ENCODE measurements around the gene KIF19.
"Not testable (repeated sequence)": the region's sequence is repeated elsewhere in the genome, so short reads cannot be mapped to it uniquely, and the experiment has no call there.

The KIF19 gene, protein sequence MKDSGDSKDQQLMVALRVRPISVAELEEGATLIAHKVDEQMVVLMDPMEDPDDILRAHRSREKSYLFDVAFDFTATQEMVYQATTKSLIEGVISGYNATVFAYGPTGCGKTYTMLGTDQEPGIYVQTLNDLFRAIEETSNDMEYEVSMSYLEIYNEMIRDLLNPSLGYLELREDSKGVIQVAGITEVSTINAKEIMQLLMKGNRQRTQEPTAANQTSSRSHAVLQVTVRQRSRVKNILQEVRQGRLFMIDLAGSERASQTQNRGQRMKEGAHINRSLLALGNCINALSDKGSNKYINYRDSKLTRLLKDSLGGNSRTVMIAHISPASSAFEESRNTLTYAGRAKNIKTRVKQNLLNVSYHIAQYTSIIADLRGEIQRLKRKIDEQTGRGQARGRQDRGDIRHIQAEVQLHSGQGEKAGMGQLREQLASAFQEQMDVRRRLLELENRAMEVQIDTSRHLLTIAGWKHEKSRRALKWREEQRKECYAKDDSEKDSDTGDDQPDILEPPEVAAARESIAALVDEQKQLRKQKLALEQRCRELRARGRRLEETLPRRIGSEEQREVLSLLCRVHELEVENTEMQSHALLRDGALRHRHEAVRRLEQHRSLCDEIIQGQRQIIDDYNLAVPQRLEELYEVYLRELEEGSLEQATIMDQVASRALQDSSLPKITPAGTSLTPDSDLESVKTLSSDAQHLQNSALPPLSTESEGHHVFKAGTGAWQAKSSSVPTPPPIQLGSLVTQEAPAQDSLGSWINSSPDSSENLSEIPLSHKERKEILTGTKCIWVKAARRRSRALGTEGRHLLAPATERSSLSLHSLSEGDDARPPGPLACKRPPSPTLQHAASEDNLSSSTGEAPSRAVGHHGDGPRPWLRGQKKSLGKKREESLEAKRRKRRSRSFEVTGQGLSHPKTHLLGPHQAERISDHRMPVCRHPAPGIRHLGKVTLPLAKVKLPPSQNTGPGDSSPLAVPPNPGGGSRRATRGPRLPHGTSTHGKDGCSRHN

DNA sequence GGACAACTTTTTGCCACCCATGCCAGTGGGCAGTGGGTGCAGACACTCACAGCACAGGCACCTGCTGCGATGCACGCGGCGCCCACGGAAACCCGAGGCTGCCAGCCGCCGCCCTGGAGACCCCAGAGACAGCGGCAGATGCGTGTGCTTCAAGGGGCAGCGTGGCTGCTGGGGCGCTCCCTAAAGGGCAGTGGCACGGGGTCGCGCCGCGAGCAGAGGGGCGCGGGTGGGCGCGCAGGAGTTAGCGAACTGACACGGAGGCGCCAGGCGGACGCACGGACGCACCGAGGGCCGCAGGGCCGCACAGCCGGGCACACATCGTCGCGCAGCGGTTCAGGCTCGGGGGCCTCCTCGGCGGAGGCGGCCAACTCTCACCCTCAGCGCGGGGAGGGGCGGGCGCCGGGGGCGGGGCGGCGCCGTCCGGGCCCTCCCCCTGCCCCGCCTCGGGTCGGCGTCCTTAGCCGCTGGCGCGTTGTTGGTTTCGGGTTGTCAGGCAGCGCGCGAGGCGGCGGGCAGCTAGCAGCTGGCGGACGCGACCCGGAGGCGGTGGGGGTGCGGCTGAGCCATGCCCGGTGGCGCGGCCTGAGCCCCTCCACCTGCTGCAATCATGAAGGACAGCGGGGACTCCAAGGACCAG, at the start of gene KIF19:
Gene KIF19, plus strand, starts transcription at position 484 of the 637 bp plus-strand sequence. Its CDS starts 124 bp downstream, at position 608.
- Histone ChIP-seq H3K9me3 (ENCODE audit: insufficient read depth, low read length, severe bottlenecking) (no peaks in the 10 kb centered on the region), H3K9ac (ENCODE audit: low read depth, low read length) (no peak within 1 kb of the TSS), H3K4me3 (ENCODE audit: low read depth in 1 of 2, low read length in 2 of 2) (no peak within 1 kb of the TSS), H4K20me1 (ENCODE audit: insufficient read depth, low read length) (peaks cover 5% of the 10 kb centered on the region), H3K36me3 (ENCODE audit: insufficient read depth, low read length) (no peaks in the 10 kb centered on the region), H3K27me3 (ENCODE audit: insufficient read depth, low read length, poor library complexity) (peaks cover 17% of the 10 kb centered on the region), H3K79me2 (ENCODE audit: insufficient read depth, low read length) (no peaks in the 10 kb centered on the region), H3K4me1 (ENCODE audit: insufficient read depth, low read length) (no peaks in the 10 kb centered on the region), H2AFZ (ENCODE audit: low read depth, low read length) (no peak within 1 kb of the TSS), H3K27ac (ENCODE audit: low read length) (no peak within 1 kb of the TSS), H3K4me2 (ENCODE audit: insufficient read depth, low read length) (no peak within 1 kb of the TSS)
- TF ChIP-seq, protein P1, sequence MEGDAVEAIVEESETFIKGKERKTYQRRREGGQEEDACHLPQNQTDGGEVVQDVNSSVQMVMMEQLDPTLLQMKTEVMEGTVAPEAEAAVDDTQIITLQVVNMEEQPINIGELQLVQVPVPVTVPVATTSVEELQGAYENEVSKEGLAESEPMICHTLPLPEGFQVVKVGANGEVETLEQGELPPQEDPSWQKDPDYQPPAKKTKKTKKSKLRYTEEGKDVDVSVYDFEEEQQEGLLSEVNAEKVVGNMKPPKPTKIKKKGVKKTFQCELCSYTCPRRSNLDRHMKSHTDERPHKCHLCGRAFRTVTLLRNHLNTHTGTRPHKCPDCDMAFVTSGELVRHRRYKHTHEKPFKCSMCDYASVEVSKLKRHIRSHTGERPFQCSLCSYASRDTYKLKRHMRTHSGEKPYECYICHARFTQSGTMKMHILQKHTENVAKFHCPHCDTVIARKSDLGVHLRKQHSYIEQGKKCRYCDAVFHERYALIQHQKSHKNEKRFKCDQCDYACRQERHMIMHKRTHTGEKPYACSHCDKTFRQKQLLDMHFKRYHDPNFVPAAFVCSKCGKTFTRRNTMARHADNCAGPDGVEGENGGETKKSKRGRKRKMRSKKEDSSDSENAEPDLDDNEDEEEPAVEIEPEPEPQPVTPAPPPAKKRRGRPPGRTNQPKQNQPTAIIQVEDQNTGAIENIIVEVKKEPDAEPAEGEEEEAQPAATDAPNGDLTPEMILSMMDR (IDR thresholded peaks at IDR 0.05; ENCODE audit: borderline replicate concordance, extremely low read depth, low read length, poor library complexity, severe bottlenecking), result no peak
- no peak for TF ChIP-seq EZH2 (IDR thresholded peaks at IDR 0.05; ENCODE audit: borderline replicate concordance, low read depth, low read length, severe bottlenecking)
- ATAC-seq (ENCODE audit: insufficient read depth, low read depth) (no peak), DNase-seq (no peak)

DNA sequence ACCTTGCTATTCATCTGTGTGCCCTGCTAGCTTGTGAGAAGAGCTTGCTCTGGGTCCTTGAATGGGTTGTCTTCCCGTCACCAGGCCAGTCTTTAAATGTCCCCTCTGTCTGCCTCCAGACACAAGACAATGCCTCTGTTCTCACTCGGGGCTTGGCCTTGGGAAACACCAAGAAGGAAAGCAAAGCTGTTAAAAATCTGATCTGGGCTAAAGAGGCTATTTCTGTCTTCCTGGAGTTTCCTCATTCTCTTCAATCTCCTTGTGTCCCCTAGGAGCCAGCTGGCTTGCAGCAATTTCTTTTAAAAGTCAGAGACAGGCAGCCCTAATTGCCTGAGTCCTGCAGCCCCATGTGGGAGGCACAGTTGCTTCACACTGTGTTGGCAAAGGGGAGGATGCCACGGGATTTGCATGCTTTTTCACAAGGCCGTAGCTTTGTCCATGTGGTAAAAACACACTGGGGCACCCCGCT, 49.5 kb upstream of the KIF19 start:
- no peak for TF ChIP-seq EZH2 (IDR thresholded peaks at IDR 0.05; ENCODE audit: borderline replicate concordance, low read depth, low read length, severe bottlenecking)
- TF ChIP-seq, protein P1 (IDR thresholded peaks at IDR 0.05; ENCODE audit: borderline replicate concordance, extremely low read depth, low read length, poor library complexity, severe bottlenecking), result no peak
- no peak overlapping the region for H2AFZ ChIP-seq (ENCODE audit: low read depth, low read length)
- H3K27me3 ChIP-seq (ENCODE audit: insufficient read depth, low read length, poor library complexity), result peaks cover 22% of the 10 kb centered on the region
- ATAC-seq (ENCODE audit: insufficient read depth, low read depth), result no peak
- no peak for DNase-seq
- H3K36me3 ChIP-seq (ENCODE audit: insufficient read depth, low read length), result no peaks in the 10 kb centered on the region
- H3K4me3 ChIP-seq (ENCODE audit: low read depth in 1 of 2, low read length in 2 of 2), result no peak overlapping the region
- no peak overlapping the region for H3K4me2 ChIP-seq (ENCODE audit: insufficient read depth, low read length)
- H4K20me1 ChIP-seq (ENCODE audit: insufficient read depth, low read length), result no peaks in the 10 kb centered on the region
- H3K9me3 ChIP-seq (ENCODE audit: insufficient read depth, low read length, severe bottlenecking), result no peaks in the 10 kb centered on the region
- no peaks in the 10 kb centered on the region for H3K79me2 ChIP-seq (ENCODE audit: insufficient read depth, low read length)
- no peak overlapping the region for H3K9ac ChIP-seq (ENCODE audit: low read depth, low read length)
- H3K4me1 ChIP-seq (ENCODE audit: insufficient read depth, low read length), result no peaks in the 10 kb centered on the region
- H3K27ac ChIP-seq (ENCODE audit: low read length), result no peak overlapping the region

DNA sequence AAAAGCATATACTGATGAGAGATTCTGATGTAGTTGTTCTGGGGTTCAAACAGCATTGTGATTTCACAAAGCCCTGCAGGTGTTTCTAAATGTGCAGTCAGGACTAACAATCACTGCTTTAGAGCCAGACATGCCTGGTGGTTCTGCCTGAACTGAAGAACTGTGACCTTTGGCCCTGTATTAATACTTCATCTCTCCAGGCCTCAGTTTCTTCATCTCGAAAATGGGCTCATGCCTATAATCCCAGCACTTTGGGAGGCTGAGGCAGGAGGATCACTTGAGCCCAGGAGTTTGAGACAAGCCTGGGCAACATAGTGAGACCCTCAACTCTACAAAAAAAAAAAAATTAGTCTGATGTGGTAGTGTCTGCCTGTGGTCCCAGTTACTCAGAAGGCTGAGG, 48.1 kb upstream of the KIF19 start:
- no peaks in the 10 kb centered on the region for H4K20me1 ChIP-seq (ENCODE audit: insufficient read depth, low read length)
- H3K4me2 ChIP-seq (ENCODE audit: insufficient read depth, low read length), result no peak overlapping the region
- TF ChIP-seq, protein P1 (IDR thresholded peaks at IDR 0.05; ENCODE audit: borderline replicate concordance, extremely low read depth, low read length, poor library complexity, severe bottlenecking), result no peak
- no peak for TF ChIP-seq EZH2 (IDR thresholded peaks at IDR 0.05; ENCODE audit: borderline replicate concordance, low read depth, low read length, severe bottlenecking)
- no peak overlapping the region for H3K4me3 ChIP-seq (ENCODE audit: low read depth in 1 of 2, low read length in 2 of 2)
- H3K27ac ChIP-seq (ENCODE audit: low read length), result no peak overlapping the region
- peaks cover 22% of the 10 kb centered on the region for H3K27me3 ChIP-seq (ENCODE audit: insufficient read depth, low read length, poor library complexity)
- H3K4me1 ChIP-seq (ENCODE audit: insufficient read depth, low read length), result no peaks in the 10 kb centered on the region
- H3K9ac ChIP-seq (ENCODE audit: low read depth, low read length), result no peak overlapping the region
- DNase-seq (no peak), ATAC-seq (ENCODE audit: insufficient read depth, low read depth) (no peak)
- no peaks in the 10 kb centered on the region for H3K36me3 ChIP-seq (ENCODE audit: insufficient read depth, low read length)
- H2AFZ ChIP-seq (ENCODE audit: low read depth, low read length), result no peak overlapping the region
- H3K9me3 ChIP-seq (ENCODE audit: insufficient read depth, low read length, severe bottlenecking), result no peaks in the 10 kb centered on the region
- H3K79me2 ChIP-seq (ENCODE audit: insufficient read depth, low read length), result no peaks in the 10 kb centered on the region

DNA sequence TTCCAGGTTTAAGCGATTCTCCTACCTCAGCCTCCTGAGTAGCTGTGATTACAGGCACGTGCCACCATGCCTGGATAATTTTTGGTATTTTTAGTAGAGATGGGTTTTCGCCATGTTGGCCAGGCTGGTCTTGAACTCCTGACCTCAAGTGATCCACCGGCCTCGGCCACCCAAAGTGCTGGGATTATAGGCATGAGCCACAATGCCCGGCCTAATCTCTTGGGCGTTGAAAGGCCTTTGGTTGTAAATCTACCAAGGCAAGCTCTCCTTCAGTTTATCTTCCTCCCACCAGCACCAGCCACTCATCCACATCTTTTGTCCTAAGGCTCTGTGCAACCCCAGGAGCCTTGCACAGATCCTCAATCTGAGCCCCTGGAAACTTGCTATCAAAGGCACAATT, 46.4 kb upstream of the KIF19 start:
- not testable (repeated sequence) for H3K4me3 ChIP-seq (ENCODE audit: low read depth in 1 of 2, low read length in 2 of 2); DNase-seq; ATAC-seq (ENCODE audit: insufficient read depth, low read depth); H3K36me3 ChIP-seq (ENCODE audit: insufficient read depth, low read length); H4K20me1 ChIP-seq (ENCODE audit: insufficient read depth, low read length); H3K4me1 ChIP-seq (ENCODE audit: insufficient read depth, low read length); H2AFZ ChIP-seq (ENCODE audit: low read depth, low read length); H3K79me2 ChIP-seq (ENCODE audit: insufficient read depth, low read length); H3K27ac ChIP-seq (ENCODE audit: low read length); H3K4me2 ChIP-seq (ENCODE audit: insufficient read depth, low read length); H3K9me3 ChIP-seq (ENCODE audit: insufficient read depth, low read length, severe bottlenecking); H3K9ac ChIP-seq (ENCODE audit: low read depth, low read length)
- peaks cover 12% of the 10 kb centered on the region for H3K27me3 ChIP-seq (ENCODE audit: insufficient read depth, low read length, poor library complexity)

All from DND-41 (cell line).